HG02884 (cell line): ENCODE measurements around the gene ATF5.

Experiments
- ATAC-seq: cut with Tn5 transposase; IDR thresholded peaks from one replicate; pipeline ENCODE4 v1.9.1; 2021; ENCODE audit warnings: mild to moderate bottlenecking, moderate library complexity; ENCODE audit not compliant: unreplicated experiment

Gene ATF5

GRCh38 chr19:49929121-49929610 is at the start of gene ATF5, which contains the start of gene NUP62:
Gene ATF5 (plus strand): TSS chr19:49929205. CDS start chr19:49930851, 1,646 bp downstream.
Gene NUP62 (minus strand): TSS chr19:49929504. CDS start chr19:49909807, 19,697 bp downstream.
- ATAC-seq: peak; percentile 35

GRCh38 chr19:49879243-49879963 is 49.6 kb upstream of the ATF5 start:
- no peak for ATAC-seq

GRCh38 chr19:49880162-49880869 is 48.7 kb upstream of the ATF5 start:
- ATAC-seq: no peak

GRCh38 chr19:49881186-49881585 is 47.8 kb upstream of the ATF5 start:
- no peak for ATAC-seq

GRCh38 chr19:49881672-49882394 is 47.2 kb upstream of the ATF5 start:
- ATAC-seq: no peak

GRCh38 chr19:49882643-49883042 is 46.4 kb upstream of the ATF5 start:
- no peak for ATAC-seq

- ATAC-seq: no peak
Measured at GRCh38 chr19:49883094-49883493, 45.9 kb upstream of the ATF5 start.

GRCh38 chr19:49884109-49884508 is 44.9 kb upstream of the ATF5 start:
- ATAC-seq: no peak

- ATAC-seq: no peak
Measured at GRCh38 chr19:49884760-49885159, 44.2 kb upstream of the ATF5 start.

GRCh38 chr19:49887037-49887664 is 41.9 kb upstream of the ATF5 start:
- no peak for ATAC-seq

- ATAC-seq: no peak
Measured at GRCh38 chr19:49887665-49888509, 41.1 kb upstream of the ATF5 start.

GRCh38 chr19:49888510-49888824 is 40.5 kb upstream of the ATF5 start:
- ATAC-seq: no peak

GRCh38 chr19:49889038-49889686 is 39.8 kb upstream of the ATF5 start:
- ATAC-seq: no peak

GRCh38 chr19:49889687-49890348 is 39.2 kb upstream of the ATF5 start:
- ATAC-seq: no peak

- no peak for ATAC-seq
Measured at GRCh38 chr19:49890349-49891311, 38.4 kb upstream of the ATF5 start.

- no peak for ATAC-seq
Measured at GRCh38 chr19:49891393-49891792, 37.6 kb upstream of the ATF5 start.

GRCh38 chr19:49892716-49893115 is 36.3 kb upstream of the ATF5 start:
- ATAC-seq: no peak

GRCh38 chr19:49894011-49894664 is 34.9 kb upstream of the ATF5 start:
- no peak for ATAC-seq
